NCI-H446 treated with DMSO at 0.1 percent for 48 hours (cell line): ENCODE measurements around the gene NEK7.

Source experiments
- DNase-seq: peaks from one replicate; lab custom pipeline; 2025; lab: John Stamatoyannopoulos, UW

NEK7 gene

DNA sequence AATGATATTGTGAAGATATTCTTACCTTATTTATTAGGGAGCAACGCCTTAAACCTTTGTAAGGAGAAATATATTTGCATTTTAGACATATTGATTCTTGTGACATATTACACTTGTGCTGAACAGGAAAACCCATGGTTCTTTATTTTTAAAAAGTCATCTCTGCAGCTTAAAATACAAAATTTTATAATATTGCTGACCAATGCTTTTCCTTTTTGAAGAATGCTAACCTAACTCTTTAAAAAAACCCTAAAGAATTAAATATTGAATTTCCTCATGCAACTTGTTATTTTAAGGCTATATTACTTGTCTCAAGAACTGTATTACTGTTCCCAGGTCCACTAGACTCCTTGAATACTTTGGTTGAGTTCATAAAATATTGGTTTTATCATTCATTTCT is 99.0 kb downstream of the NEK7 start:
- DNase-seq: no peak

DNA sequence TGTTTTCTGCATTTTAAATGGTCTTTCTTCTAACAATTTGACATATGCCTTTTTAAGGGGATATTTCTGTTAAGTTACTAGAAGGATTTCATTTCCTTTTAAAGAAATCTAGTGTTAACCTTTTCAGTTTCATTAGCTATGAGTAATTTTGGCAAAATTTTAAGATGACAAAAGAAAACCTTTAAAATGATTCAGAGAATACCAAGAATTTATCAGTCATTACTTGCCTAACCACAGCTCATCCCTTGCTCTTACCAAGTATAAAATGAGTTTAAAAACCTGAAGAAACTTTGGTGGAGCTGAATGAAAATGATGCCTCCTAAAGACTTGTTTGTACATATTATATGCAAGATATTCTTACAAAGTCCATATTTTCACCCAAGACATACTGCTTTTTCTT is 101.7 kb downstream of the NEK7 start:
- DNase-seq: no peak

DNA sequence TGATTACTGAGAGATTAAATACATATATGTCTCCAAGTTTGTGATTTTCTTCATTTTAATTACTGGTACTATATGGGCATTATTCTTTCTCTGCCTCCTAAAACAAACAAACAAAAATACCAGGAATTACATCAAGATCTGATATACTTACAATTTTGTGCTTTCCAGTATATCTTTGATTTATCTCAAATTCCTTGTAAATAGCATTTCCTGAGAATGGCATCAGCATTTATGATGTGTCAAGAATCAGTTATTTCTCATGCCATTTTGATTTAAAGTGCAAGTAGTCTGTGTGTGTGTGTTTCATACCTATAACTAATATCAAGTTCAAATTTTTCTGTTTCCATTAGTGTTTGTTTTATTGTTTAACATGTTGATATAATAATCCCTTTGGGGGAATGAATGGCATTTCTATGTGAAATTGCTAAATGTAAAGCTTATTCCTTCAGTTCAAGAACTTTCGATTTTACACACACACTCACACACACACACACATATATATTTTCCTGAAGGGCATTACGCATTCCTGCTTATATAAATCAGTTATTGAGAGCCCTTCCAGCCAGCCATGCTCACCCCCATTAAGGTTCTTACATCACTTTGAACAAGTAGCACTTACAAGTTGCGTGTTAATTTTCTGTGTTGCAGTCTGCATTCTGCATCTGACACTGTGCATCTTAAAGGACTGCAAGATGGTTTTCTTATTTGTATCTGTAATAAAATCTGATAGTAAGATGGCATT is 102.7 kb downstream of the NEK7 start:
- no peak for DNase-seq

DNA sequence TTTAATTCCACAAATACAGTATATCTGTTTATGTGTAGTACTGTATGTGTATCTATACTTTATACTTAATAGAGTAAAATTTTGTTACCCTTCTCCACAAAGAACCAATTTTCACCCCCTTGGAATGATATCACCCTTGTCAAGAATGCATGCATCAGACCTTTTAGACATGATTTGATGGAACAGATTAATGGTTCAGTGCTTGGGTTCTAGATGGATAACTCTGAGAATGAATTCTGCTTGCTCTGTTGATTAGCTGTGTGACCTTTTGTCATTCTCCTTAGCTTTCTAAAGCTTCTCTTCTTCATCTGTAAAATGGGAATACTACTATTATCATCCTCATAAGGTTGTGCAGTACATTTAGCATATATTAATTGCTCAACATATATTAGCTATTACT is 105.1 kb downstream of the NEK7 start:
- DNase-seq: no peak

DNA sequence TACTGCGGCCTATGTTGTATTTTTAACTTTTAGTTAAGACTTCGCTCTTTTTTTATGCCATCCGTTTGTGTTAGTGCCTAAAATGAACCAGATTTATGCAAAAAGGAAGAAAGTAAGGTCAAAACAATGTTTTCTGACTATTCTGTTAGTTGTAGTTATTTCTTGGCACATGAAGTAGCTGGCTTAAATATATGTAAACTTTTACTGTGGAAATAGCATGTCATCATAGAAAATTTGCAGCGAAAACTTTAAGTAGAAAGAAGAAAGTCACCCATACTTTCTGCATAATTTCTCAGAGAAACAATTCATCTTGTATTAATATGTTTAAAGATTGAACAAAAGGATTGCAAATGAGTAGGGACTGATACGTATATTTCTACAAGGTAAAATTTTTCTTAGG is 106.4 kb downstream of the NEK7 start:
- no peak for DNase-seq

DNA sequence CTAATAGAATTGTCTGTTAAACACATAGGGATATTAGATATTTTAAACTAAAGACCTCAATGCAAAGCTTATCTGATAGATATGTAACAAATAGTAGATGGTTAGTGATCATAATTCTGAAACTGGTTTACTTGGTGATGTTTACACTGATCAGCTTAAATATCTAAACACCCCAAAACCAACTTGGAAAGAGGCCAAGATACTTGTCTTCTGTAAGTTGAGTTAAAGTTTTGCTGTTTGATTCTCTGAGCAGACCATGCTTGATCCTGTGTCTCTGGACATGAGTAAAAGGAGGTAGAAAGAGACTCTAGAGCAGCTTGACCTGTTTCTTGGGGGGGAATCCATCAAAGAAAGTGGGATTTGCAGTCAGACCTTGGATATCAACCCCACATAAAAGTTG is 107.5 kb downstream of the NEK7 start:
- DNase-seq: no peak

DNA sequence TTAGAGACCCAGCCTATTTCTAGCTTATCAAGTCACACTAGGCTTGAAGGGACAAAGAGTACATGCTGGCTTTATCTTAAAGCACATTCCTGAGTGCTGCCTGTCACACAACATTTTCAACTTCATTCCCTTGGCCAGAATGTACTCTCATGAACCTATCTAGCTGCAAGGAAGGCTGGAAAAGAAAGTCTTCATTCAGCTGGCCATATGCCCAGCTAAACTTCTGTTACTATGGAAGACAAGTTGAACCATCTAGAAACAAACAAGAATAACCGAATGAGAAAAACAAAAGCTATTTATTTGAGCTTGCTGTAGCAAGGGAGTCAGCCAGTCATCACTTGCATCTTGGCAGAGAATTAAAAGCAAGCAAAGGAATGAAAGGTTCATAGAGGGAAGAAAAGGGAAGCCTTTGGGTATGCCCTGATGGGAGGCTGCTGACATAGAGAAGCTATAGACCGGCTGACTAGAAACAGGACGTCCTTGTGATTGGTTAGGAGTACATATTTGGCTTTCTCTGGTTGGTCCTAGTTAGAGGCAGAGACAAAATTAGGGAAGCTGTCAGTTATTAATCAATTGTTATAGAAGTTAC is 108.4 kb downstream of the NEK7 start:
- no peak for DNase-seq

DNA sequence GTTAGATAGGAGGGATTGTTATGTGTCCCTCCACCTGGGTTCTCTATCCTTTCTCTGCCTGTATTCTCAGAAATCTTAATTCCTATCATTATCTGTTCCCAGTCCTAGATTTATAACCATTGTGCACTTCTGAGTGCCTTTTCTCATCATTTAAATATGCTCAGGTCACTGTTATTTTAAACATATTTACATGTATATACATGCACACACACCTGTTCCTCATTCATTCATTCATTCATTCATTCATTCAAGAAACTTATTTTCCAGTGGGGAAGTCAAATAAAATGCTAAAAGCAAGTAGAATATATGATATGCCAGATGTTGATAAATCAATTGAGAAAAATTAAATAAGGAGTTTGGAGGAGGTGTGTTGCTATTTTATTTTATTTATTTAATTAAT is 110.3 kb downstream of the NEK7 start:
- DNase-seq: no peak

DNA sequence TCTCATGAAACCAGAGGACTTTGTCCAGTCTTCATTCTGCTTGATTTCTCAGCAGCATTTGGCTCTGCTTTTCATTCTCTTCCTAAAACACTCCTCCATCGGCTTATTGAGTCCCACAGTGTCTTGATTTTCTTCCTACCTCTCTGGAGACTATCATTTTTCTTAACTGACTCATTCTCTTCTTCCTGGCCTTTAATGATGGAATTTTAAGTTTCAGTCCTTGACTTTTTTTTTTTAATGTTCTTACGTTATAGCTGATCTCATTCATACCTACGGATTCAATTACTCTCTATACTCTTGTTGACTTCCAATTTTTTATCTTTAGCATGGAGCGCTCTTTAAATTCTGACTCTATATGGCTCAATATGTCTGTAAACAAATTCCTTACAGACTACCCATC is 111.1 kb downstream of the NEK7 start:
- DNase-seq: no peak

DNA sequence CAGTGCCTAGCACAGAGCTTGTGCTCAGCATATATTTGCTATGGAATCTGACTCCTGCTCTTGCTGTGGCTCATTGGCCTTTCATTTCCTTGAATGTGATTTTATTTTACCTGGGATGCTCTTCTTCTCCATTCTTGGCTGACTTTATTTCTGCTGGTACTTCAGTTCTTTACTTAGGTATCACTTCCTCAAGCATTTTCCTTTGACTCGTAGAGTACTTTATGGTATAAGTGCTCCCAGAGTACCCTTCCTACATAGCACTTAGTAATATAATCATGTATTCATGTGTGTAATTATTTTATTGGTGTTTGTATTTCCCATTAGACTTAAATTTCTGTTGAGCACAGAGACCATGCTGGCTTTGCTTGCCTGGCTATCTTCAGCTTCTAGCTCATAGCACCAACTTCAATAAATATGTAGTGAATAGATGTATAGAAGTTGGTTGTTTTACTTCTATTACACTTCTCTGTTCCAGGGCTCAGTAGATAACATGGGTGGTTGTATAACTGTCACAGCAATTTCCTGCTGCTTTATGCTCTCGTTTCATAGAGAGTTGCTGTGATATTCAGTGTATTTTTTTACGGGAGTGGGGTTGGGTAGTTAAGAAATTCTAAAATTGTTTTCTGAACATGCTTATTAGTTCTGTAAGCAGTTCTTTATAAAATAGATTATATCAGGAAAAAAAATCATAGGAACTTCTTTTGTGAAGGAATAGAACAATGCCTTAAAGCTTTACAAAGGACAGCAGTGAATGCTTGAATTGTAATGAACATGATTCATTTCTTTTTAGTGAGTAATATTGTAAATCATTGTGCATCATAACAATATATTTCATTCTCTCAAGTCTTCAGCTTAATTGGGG is 112.2 kb downstream of the NEK7 start:
- no peak for DNase-seq

DNA sequence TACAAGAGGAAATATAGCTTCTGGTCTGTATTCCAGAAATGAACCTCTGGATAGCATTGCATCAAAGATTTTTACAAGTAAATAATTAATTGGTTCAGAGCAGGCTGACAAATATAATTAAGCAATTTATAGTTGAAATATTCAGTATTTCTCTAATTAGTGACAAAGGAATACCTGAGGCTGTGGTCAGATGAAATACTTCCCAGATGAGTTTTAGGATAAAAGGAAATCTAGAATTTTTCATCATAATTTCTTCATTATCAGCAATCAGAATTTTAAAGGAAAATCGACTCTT is 112.8 kb downstream of the NEK7 start:
- no peak for DNase-seq

DNA sequence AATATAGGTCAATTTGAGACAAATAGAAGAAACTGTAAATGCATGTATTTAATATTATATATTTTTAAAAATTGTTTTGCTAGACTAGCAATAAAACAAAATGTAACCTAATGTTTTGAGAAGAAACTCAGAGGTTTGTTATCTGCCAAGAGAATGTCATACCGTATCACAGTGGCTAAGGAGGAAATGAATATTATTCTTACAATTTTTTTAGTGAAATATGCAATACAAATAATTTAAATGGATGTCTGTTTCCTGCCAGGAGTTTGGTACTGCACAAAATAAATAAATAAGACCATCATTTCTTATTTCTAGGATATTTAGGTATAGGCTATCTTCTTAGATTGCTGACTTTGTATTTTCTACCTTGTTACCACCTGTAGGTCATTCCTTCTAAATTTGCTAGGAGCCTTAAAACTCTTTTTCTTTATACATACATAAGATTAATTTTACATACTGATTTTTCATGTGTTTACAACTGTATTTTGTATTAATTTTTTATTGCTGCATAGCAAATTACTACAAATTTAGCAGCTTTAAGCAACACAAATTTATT is 113.6 kb downstream of the NEK7 start:
- DNase-seq: no peak

DNA sequence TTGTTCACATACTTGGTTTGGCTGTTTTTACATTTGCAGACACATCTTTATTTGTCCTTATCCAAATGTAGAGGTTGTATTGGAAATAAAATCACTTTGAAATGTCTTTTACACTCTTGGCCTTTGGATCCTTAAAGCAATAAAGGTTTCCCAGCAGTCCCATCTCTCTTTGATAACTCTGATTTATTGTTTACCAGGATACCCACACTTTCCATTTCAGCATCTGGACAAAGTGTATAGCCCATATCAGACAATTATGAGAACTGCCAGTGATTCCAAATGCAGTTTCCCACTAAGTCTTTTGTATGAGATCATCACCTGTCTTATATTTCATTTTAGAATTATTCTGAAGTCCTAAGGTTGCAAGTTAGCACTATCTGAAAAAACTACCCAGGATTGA is 114.7 kb downstream of the NEK7 start:
- DNase-seq: no peak

DNA sequence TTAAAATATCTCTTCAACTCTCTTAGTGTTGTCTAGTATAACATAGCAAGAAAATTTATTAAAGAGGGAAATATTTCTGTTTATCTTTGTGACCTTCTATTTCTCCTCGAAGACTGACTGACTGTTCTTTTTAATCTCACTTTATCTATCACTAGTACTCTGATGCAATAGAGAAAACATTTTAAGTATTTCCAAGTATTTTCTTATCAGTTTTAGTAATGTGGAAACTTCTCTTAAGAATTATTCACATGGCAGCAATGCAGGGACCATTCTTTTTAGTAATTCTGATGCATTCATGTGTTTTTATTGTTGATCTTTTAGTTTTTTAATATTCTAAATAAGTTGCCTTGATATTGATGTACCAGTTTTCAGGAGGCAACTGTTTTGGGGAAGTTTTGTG is 115.7 kb downstream of the NEK7 start:
- DNase-seq: no peak

DNA sequence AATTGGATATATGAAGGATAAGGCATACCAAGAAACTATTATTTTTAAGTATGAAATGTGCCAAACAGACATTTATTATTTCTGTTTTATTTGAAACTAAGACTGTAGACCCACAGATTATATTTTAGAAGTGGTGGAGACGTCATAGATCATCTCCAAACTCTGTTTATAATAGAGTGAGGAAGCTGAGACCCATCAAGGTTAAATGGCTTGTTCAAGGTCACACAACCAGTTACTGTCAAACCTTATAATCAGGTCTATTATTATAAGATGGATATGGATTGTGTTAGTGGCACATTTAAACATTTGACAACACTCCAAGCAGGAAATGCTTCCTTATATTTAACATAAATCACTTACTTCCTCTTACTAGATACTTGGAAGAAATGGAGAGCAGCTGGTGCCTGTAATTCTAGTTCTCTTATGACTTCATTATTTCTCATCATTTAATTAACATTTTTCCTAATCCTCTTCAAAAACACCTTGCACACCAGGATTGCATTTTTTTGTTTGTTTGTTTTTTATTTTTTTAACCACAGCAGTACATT is 117.0 kb downstream of the NEK7 start:
- DNase-seq: no peak

DNA sequence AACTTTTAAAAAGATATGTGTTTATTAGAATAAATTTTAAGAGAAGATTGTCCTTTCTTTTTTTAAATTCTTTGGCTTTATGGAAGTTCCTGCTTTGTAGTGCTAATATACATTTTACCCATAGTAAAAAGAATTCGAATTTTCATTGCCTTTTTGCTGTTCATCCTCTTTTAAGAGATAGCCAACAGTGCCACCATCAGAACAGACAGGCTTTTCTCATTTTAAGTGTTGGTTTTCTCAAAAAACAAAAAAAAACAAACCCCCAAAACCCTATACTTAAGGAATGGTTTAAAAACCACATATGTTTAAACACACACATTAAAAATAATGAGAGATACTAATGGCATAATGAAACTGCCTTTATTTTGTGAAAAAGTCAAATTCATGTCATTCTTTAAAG is 118.8 kb downstream of the NEK7 start:
- DNase-seq: no peak

DNA sequence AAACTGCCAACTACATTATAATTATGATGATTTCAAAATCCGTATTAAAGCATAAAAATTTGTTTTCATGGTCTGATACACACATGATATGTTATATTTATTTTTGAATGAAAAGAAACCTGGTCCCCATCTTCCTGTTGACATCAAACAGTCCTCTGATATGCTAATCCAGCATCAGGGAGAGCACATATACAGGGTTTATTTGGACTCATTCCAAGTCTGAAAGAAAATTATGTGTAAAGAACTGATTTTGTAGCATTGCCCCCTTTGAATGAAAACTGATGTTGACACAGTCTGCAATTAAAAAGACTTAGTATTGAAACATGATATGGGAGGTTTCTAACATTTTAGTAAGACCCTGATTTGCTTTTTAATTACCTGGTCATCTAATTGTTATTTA is 119.4 kb downstream of the NEK7 start:
- DNase-seq: no peak

DNA sequence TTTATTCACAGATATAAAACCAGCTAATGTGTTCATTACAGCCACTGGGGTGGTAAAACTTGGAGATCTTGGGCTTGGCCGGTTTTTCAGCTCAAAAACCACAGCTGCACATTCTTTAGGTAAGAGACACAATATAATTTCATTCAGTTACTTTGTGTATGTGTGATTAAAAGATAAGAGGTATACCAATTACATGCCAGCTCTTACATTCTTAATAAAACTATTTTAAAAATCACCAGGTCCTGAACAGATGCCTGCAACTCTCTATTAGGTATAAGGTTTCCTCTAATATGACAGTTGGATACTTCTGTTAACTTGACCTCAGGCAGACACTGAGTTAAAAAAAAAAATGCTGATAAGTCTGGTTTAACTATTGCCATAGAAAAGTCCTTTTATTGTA is 122.1 kb downstream of the NEK7 start:
- DNase-seq: no peak

DNA sequence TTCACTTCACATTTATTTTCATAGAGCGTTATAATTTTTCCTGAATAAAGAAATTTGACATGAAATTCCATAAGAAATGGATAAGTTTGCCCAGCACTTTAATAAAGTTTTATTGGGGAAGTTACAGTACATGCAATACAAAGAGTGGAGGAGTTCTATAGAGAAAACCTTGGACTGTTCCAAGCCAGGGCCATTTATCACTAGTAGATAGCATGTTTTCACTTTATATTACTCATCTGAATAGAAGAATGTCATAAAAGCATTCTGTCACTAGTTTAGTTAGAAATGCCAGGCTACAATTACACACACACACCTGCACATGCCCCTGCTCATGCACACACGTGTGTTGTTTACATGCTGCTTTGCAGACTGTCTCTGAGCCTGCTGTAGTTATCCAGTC is 123.3 kb downstream of the NEK7 start:
- no peak for DNase-seq

DNA sequence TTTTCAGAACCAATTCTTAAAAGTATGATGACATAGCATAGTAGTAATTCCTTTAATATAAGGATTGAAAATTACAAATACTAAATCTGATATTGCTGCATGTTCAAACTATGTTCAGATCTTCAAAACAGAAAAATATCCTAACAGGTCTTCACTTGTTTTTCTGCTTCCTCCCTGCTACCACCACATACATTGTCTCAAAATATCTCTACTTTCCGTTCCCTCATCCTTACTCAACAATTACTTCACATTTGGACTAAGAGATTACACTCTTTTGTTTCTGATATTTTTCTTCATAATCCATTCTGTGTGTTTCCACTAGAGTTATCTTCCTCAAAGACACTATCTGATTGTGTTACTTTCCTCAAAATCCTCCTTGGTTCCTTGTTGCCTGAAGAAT is 125.1 kb downstream of the NEK7 start:
- no peak for DNase-seq

DNA sequence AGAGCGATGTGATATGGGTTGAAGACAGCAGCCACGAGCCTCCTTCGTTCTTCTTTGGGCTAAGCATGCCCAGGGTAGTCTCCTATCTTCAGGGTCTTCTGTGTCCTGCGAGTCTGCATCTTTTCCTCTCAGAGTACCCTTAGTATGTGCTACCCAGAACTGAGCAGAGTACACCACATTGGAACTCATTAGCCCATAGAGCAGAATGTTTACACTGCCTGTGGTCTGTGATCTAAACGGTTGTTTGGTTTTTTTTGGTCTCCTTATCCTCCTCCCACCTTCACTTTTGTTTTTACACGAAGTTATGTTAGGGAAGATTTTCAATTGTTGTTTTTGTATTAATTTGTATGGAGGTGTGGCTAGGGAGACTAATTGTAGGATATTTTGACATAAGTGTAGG is 126.4 kb downstream of the NEK7 start:
- DNase-seq: no peak

DNA sequence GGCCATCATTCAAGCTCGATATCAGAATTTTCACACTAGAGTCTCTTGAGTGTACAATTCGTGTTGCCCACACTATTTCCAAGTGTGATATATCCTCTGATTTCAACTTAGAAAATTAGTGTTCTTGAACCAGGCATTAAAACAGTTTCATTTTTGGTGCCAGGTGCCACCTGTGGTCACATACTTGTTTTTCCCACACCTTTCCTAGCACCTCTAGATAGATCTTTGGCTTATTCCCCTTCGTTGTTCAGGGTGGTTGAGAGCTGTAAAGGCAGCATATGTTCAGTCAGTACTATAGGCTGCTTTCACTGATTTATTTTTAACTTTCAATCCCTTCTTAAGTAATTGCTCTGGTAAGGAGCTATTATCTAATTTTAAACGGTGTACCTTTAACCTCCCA is 131.1 kb downstream of the NEK7 start:
- no peak for DNase-seq
